ENCODE measurements around the gene STAP2. TPM values are rescaled to one million over a fixed set of nuclear protein-coding genes. Genes with fewer than 3 reads are reported as not detected.

STAP2 gene
- total and polyA plus RNA-seq, 4 donors, result 24.4 to 32.6 (median 27.3) TPM

DNA sequence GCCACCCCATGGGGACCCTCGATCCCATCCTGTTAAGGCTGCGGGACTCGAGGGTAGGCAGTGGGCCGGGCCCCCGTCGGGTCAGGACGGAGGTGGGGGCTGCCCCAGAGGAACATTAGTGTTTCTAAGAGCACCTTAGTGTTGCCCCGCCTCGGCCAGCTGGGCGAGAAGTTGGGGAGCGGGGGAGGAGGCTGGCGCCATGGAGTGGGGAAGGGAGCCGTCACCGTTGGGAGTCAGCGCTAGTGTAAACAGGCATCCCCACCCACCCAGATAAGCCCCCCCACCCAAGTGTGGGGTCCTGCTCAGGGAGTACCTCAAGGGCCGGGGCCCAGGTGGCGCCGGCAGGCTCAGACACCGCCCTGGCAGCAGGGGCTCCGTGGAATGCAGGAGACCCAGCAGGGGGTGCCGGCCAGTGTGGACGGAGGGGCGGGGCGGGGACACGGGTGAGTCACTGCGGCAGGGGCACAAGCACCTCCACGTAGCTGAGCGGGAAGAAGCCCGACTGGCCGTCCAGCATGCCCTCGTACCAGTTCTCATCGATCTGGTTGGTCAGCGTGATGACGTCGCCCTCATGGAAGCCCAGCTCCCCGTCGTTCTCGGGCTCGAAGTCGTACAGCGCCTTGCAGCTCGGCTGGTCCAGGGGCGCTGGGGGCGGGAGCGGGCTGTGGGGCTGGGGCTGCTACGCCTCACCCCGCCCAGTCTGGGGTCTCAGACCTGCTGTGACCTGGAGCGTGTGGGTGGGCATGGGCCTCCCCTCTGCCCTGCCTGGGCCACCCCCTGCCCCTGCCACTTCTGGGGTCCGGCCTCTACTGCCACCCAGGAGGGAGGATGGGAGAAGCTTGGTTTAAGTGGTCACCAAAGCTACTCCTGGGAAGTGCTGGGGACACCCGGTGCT, 22.8 kb upstream of the STAP2 start:
- Histone ChIP-seq H3K9me3 (ENCODE audit: control insufficient read depth in 4 of 4, insufficient read depth in 3 of 4, low read length in 3 of 4) (no peaks in the 10 kb centered on the region), H3K4me1 (ENCODE audit: control insufficient read depth in 5 of 5, insufficient read depth in 5 of 5, low read length in 5 of 5) (peaks cover 0 to 37% (median 4%) of the 10 kb centered on the region in 5 donors), H3K27me3 (ENCODE audit: control insufficient read depth in 3 of 3, insufficient read depth in 3 of 3, low read length in 2 of 3) (no peaks in the 10 kb centered on the region), H3K9ac (ENCODE audit: insufficient read depth in 1 of 2, low read length in 2 of 2) (no peak overlapping the region), H3K27ac (ENCODE audit: low read depth in 1 of 2, low read length in 1 of 2) (no peak overlapping the region), H3K4me3 (no peak overlapping the region), H3K36me3 (ENCODE audit: control insufficient read depth in 4 of 4, insufficient read depth in 4 of 4, low read length in 4 of 4) (peaks cover 9 to 75% (median 38%) of the 10 kb centered on the region in 4 donors)
- TF ChIP-seq, protein P1, sequence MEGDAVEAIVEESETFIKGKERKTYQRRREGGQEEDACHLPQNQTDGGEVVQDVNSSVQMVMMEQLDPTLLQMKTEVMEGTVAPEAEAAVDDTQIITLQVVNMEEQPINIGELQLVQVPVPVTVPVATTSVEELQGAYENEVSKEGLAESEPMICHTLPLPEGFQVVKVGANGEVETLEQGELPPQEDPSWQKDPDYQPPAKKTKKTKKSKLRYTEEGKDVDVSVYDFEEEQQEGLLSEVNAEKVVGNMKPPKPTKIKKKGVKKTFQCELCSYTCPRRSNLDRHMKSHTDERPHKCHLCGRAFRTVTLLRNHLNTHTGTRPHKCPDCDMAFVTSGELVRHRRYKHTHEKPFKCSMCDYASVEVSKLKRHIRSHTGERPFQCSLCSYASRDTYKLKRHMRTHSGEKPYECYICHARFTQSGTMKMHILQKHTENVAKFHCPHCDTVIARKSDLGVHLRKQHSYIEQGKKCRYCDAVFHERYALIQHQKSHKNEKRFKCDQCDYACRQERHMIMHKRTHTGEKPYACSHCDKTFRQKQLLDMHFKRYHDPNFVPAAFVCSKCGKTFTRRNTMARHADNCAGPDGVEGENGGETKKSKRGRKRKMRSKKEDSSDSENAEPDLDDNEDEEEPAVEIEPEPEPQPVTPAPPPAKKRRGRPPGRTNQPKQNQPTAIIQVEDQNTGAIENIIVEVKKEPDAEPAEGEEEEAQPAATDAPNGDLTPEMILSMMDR (IDR thresholded peaks at IDR 0.05; ENCODE audit: control extremely low read depth, extremely low read depth), result no peak
- WGBS, 2 donors, result 84 to 86% methylated on average over 50 of the region's 50 CpGs
- no peak for ATAC-seq (ENCODE audit: insufficient read depth, low FRiP score)
- DNase-seq, result peak in 1 of 3 donors; percentile 62

DNA sequence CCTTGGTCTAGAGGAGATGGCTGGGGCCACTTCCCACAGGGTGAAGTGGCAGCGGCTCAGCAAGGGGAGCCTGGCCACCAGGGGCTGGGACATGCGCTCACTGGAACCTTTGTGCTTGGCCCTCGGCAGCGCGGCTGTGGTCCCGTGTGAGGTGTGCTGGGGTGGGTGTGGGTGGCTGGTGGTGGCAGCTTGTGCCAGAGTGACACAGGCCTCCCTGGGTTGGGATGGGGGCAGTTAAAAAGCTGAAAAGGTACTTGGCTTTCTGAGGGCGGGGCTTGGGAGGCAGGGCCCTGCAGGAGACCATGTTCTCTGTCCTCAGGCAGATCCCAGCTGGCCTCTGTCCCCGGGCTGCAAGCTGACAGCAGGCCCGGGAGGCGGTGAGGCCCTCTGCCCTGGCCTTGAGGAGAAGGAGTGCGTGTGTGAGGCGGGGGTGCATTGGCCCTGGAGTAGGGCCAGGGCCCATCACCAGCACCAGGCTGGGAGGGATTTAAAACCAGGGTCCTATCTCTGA, 22.1 kb upstream of the STAP2 start:
- H3K36me3 ChIP-seq (ENCODE audit: control insufficient read depth in 4 of 4, insufficient read depth in 4 of 4, low read length in 4 of 4), result peaks cover 9 to 73% (median 32%) of the 10 kb centered on the region in 4 donors
- WGBS, 2 donors, result 79 to 82% methylated on average over 12 of the region's 12 CpGs
- no peak for ATAC-seq (ENCODE audit: insufficient read depth, low FRiP score)
- peak; percentile 89 to 92 (median 91) for DNase-seq
- no peak overlapping the region for H3K9ac ChIP-seq (ENCODE audit: insufficient read depth in 1 of 2, low read length in 2 of 2)
- no peak overlapping the region for H3K4me3 ChIP-seq
- H3K27me3 ChIP-seq (ENCODE audit: control insufficient read depth in 3 of 3, insufficient read depth in 3 of 3, low read length in 2 of 3), result no peaks in the 10 kb centered on the region
- no peak overlapping the region for H3K27ac ChIP-seq (ENCODE audit: low read depth in 1 of 2, low read length in 1 of 2)
- TF ChIP-seq, protein P1 (IDR thresholded peaks at IDR 0.05; ENCODE audit: control extremely low read depth, extremely low read depth), result no peak
- peaks cover 0 to 37% (median 4%) of the 10 kb centered on the region in 5 donors for H3K4me1 ChIP-seq (ENCODE audit: control insufficient read depth in 5 of 5, insufficient read depth in 5 of 5, low read length in 5 of 5)
- H3K9me3 ChIP-seq (ENCODE audit: control insufficient read depth in 4 of 4, insufficient read depth in 3 of 4, low read length in 3 of 4), result no peaks in the 10 kb centered on the region

DNA sequence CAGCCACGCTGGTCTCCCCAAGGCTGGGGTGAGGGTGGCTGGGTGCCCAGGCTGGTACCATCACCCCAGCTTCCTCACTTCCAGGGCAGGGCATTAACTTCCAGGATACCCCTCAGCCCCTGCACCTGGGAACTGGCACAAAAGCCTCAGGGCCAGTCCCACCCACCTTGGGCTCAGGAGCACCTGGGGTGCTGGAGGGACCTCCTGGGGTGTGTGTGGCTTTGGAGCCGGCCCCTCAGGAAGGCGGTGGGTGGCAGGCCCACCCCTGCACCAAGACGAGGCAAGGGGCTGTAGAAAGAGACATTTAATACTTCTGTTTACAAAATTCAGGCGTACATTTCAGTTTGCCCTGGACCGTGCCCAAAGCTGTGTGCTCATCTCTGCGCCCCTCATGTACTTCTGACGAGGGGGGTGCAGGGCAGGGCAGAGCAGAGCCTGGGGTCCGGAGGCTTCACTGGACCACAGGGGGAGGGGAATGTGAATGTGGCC, 21.5 kb upstream of the STAP2 start:
- H3K36me3 ChIP-seq (ENCODE audit: control insufficient read depth in 4 of 4, insufficient read depth in 4 of 4, low read length in 4 of 4), result peaks cover 9 to 67% (median 29%) of the 10 kb centered on the region in 4 donors
- ATAC-seq (ENCODE audit: insufficient read depth, low FRiP score) (no peak), DNase-seq (peak; percentile 49 to 82 (median 64))
- H3K4me3 ChIP-seq, result no peak overlapping the region
- H3K9ac ChIP-seq (ENCODE audit: insufficient read depth in 1 of 2, low read length in 2 of 2), result no peak overlapping the region
- 76 to 82% methylated on average over 9 of the region's 9 CpGs for WGBS, 2 donors
- peaks cover 0 to 37% (median 4%) of the 10 kb centered on the region in 5 donors for H3K4me1 ChIP-seq (ENCODE audit: control insufficient read depth in 5 of 5, insufficient read depth in 5 of 5, low read length in 5 of 5)
- TF ChIP-seq, protein P1 (IDR thresholded peaks at IDR 0.05; ENCODE audit: control extremely low read depth, extremely low read depth), result no peak
- H3K9me3 ChIP-seq (ENCODE audit: control insufficient read depth in 4 of 4, insufficient read depth in 3 of 4, low read length in 3 of 4), result no peaks in the 10 kb centered on the region
- no peaks in the 10 kb centered on the region for H3K27me3 ChIP-seq (ENCODE audit: control insufficient read depth in 3 of 3, insufficient read depth in 3 of 3, low read length in 2 of 3)
- H3K27ac ChIP-seq (ENCODE audit: low read depth in 1 of 2, low read length in 1 of 2), result no peak overlapping the region

Data from lung (tissue), 12 donors.